ENCODE data around the gene SNCAIP.

GRCh38 chr5:122398016-122398415, 86.0 kb downstream of the SNCAIP start:
- TF ChIP-seq CTCF (conservative IDR thresholded peaks at IDR 0.05 in 1 of 2, IDR thresholded peaks at IDR 0.05 in 1 of 2; ENCODE audit: low read depth in 1 of 2, low read length in 2 of 2) = no peak
- TF ChIP-seq EZH2 (IDR thresholded peaks at IDR 0.05; ENCODE audit: low read length, missing control alignments) = no peak

All from fibroblast of lung (primary cell).